Measurements from ENCODE around the gene ARHGAP28. TPM values are rescaled to one million over a fixed set of nuclear protein-coding genes. Genes with fewer than 3 reads are reported as not detected.

Gene ARHGAP28
- total and polyA plus RNA-seq, 10 of the 15 experiments (the other 5 are each of a cell fraction or from before 2014, with no cell fraction given) = not detected

GRCh38 chr18:6878556-6879297, 149.2 kb downstream of the ARHGAP28 start (continued):
- TF ChIP-seq REST (IDR thresholded peaks at IDR 0.05; ENCODE audit: low read depth, low read length) (no peak), MTA3 (IDR thresholded peaks at IDR 0.05; ENCODE audit: borderline replicate concordance, low read length) (no peak), HDAC6 (IDR thresholded peaks at IDR 0.05; ENCODE audit: unreplicated experiment) (no peak), LARP7 (IDR thresholded peaks at IDR 0.05) (no peak)

- Histone ChIP-seq H3K9ac (ENCODE audit: control insufficient read depth, insufficient read depth, low read length) (no peak overlapping the region), H3K27me3 (replicated peaks in 1 of 2; ENCODE audit: control insufficient read depth in 2 of 2, insufficient read depth in 2 of 2, low read length in 1 of 2) (no peaks in the 10 kb centered on the region), H4K20me1 (ENCODE audit: control insufficient read depth, insufficient read depth) (no peaks in the 10 kb centered on the region), H2AFZ (ENCODE audit: control insufficient read depth, low read depth, low read length) (no peak overlapping the region), H3K4me3 (no peak overlapping the region), H3K79me2 (ENCODE audit: control insufficient read depth, insufficient read depth, low read length) (no peaks in the 10 kb centered on the region), H3K4me1 (ENCODE audit: control insufficient read depth, insufficient read depth, low read length) (no peaks in the 10 kb centered on the region), H3K27ac (ENCODE audit: control insufficient read depth, insufficient read depth) (no peak overlapping the region), H3K4me2 (ENCODE audit: control insufficient read depth, insufficient read depth) (no peak overlapping the region), H3K36me3 (ENCODE audit: control insufficient read depth in 2 of 2, insufficient read depth in 2 of 2, low read length in 1 of 2) (no peaks in the 10 kb centered on the region), H3K9me3 (replicated peaks; ENCODE audit: control insufficient read depth, insufficient read depth, low read length) (no peaks in the 10 kb centered on the region)
- no peak for ATAC-seq
- POLR2A ChIA-PET = no interaction called here
- no peak for FAIRE-seq
- BruUV-seq (replicated peaks) = no TSS peak
- in situ Hi-C loops (cut with MboI) (loop anchor here (10.0 kb wide), 2 partner anchors 345 to 1015 kb away; no protein-coding TSS in a partner anchor), intact Hi-C loops (cut with micrococcal nuclease; ENCODE audit: unreplicated experiment) (no loop called here)
- SMC1A ChIA-PET (ENCODE audit: uncharacterized antibody, unreplicated experiment) = interaction anchor here (0.5 kb wide), 1 partner anchor 739 kb away, joined by 3 read pairs; no protein-coding TSS in a partner anchor
- no peak for DNase-seq (ENCODE audit: low read depth, low spot score)
- no peak for TF ChIP-seq NR2F1 (conservative IDR thresholded peaks at IDR 0.05)
- WGBS (ENCODE audit: insufficient coverage, insufficient replicate concordance, low lambda C conversion rate, missing lambda C conversion rate) = 51% methylated on average over 14 of the region's 14 CpGs
- CTCF ChIA-PET = no interaction called here
- RAD21 ChIA-PET (ENCODE audit: unreplicated experiment) = no interaction called here
Measured at GRCh38 chr18:6879508-6880195, 150.1 kb downstream of the ARHGAP28 start.
